ENCODE results near the gene LAMA5. TPM values are rescaled to one million over a fixed set of nuclear protein-coding genes. Genes with fewer than 3 reads are reported as not detected.

The LAMA5 gene
- polyA plus RNA-seq, 1 of the 3 experiments (the other 2 are of a cell fraction), result 27.2 TPM

GRCh38 chr20:62352402-62353288, 14.5 kb downstream of the LAMA5 start (continued):
- TF ChIP-seq REST (IDR thresholded peaks at IDR 0.05; ENCODE audit: low read depth, low read length) (no peak), FOXM1 (IDR thresholded peaks at IDR 0.05; ENCODE audit: low read depth) (no peak), SIN3A (IDR thresholded peaks at IDR 0.05; ENCODE audit: borderline replicate concordance, low read depth, low read length) (no peak), MEF2A (IDR thresholded peaks at IDR 0.05; ENCODE audit: borderline replicate concordance, low read depth) (no peak), EP300 (IDR thresholded peaks at IDR 0.05; ENCODE audit: borderline replicate concordance in 1 of 2, low read depth in 1 of 2, low read length in 1 of 2) (0 out of 4 replicates have a peak, but pooled peaks of 1 of the 2 experiments have one; percentile 35), JUND (IDR thresholded peaks at IDR 0.05) (no peak)
- TF ChIP-seq, protein P1, sequence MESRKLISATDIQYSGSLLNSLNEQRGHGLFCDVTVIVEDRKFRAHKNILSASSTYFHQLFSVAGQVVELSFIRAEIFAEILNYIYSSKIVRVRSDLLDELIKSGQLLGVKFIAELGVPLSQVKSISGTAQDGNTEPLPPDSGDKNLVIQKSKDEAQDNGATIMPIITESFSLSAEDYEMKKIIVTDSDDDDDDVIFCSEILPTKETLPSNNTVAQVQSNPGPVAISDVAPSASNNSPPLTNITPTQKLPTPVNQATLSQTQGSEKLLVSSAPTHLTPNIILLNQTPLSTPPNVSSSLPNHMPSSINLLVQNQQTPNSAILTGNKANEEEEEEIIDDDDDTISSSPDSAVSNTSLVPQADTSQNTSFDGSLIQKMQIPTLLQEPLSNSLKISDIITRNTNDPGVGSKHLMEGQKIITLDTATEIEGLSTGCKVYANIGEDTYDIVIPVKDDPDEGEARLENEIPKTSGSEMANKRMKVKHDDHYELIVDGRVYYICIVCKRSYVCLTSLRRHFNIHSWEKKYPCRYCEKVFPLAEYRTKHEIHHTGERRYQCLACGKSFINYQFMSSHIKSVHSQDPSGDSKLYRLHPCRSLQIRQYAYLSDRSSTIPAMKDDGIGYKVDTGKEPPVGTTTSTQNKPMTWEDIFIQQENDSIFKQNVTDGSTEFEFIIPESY (IDR thresholded peaks at IDR 0.05; ENCODE audit: borderline replicate concordance, low read depth), result no peak

- H2AFZ ChIP-seq (ENCODE audit: low read depth), result no peak overlapping the region
- peaks cover 10% of the 10 kb centered on the region; the same call in 1 of the 2 replicates for H3K79me2 ChIP-seq (ENCODE audit: insufficient read depth)
- 0 out of 2 replicates have a peak, but pooled peaks cover 3% of the 10 kb centered on the region for H4K20me1 ChIP-seq (ENCODE audit: insufficient read depth)
- DNase-seq, result no peak
- H3F3A ChIP-seq (replicated peaks; ENCODE audit: insufficient read depth), result peaks cover 3% of the 10 kb centered on the region
- WGBS (ENCODE audit: low lambda C conversion rate), result 89% methylated on average over 42 of the region's 60 CpGs
- H3K27ac ChIP-seq (ENCODE audit: low read depth in 2 of 2, low read length in 1 of 2), result peak overlapping the region in 1 of 2 experiments; percentile 87; a peak in 2 of 4 replicates
- POLR2A ChIA-PET, result no interaction called here
- no peak overlapping the region for H3K4me3 ChIP-seq (ENCODE audit: low read depth in 2 of 2, low read length in 1 of 2)
- H3K9me2 ChIP-seq, result no peaks in the 10 kb centered on the region
- no peak overlapping the region for H3K9ac ChIP-seq
- H3K4me1 ChIP-seq (ENCODE audit: control insufficient read depth in 1 of 2, insufficient read depth in 2 of 2, low read depth in 1 of 2, low read length in 1 of 2), result peaks cover 19 to 47% of the 10 kb centered on the region in 2 experiments; a peak in 3 of 4 replicates
- CTCF ChIA-PET, result interaction anchor here (1.0 to 3.4 kb wide), 7 partner anchors 12 to 48 kb away, joined by 3 to 22 read pairs (median 4); no protein-coding TSS in a partner anchor
- TF ChIP-seq PBX3 (IDR thresholded peaks at IDR 0.05), result no peak
- TF ChIP-seq GABPA (IDR thresholded peaks at IDR 0.05; ENCODE audit: low read depth), result no peak
- no peak for TF ChIP-seq RCOR1 (IDR thresholded peaks at IDR 0.05; ENCODE audit: low read length)
- no peak for TF ChIP-seq MEF2A (IDR thresholded peaks at IDR 0.05; ENCODE audit: borderline replicate concordance, low read depth)
- TF ChIP-seq, protein P2, sequence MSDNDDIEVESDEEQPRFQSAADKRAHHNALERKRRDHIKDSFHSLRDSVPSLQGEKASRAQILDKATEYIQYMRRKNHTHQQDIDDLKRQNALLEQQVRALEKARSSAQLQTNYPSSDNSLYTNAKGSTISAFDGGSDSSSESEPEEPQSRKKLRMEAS (IDR thresholded peaks at IDR 0.05; ENCODE audit: low read depth), result no peak
- no peak for TF ChIP-seq NFIC (IDR thresholded peaks at IDR 0.05; ENCODE audit: borderline replicate concordance)
- no peak for TF ChIP-seq EZH2phosphoT487 (IDR thresholded peaks at IDR 0.05; ENCODE audit: borderline replicate concordance, low read depth)
- no peak for TF ChIP-seq POLR2AphosphoS5 (IDR thresholded peaks at IDR 0.05; ENCODE audit: low read depth, low read length)
- H3K27me3 ChIP-seq (ENCODE audit: insufficient read depth), result no peaks in the 10 kb centered on the region
- no peaks in the 10 kb centered on the region for H3K9me3 ChIP-seq
- H3K4me2 ChIP-seq, result no peak overlapping the region
- peaks cover 4 to 21% of the 10 kb centered on the region in 2 experiments for H3K36me3 ChIP-seq (replicated peaks in 1 of 2; ENCODE audit: control insufficient read depth in 1 of 2, insufficient read depth in 2 of 2, low read length in 1 of 2)
Observed at GRCh38 chr20:62351469-62352401, 15.4 kb downstream of the LAMA5 start.
